COR-L47 (cell line): ENCODE data around the gene ACP4.
A peak's percentile ranks its signal among the peaks of the same experiment; 100 is the strongest.
"Not testable (repeated sequence)": the region's sequence is repeated elsewhere in the genome, so short reads cannot be mapped to it uniquely, and the experiment has no call there.

Source experiments
- DNase-seq: peaks from one replicate; lab custom pipeline; 2025; lab: John Stamatoyannopoulos, UW

Gene ACP4

DNA sequence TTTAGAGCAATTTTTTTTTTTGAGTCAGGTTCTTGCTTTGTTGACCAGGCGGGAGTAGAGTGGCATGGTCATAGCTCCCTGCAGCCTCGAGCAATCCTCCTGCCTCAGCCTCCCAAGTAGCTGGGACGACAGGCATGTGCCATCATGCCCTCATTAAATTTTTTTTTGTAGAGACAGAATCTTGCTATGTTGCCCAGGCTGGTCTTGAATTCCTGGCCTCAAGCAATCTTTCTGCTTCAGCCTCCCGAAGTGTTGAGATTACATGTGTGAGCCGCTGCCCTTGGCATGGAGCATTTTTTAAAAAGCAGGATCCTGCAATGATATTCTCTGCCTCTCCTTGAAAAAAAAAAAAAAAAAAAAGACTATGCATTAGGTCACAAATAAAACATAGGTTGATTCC lies 14.1 kb upstream of the ACP4 start:
- no peak for DNase-seq

- no peak for DNase-seq
Observed at GRCh38 chr19:50777261-50777660, 13.0 kb upstream of the ACP4 start.

DNA sequence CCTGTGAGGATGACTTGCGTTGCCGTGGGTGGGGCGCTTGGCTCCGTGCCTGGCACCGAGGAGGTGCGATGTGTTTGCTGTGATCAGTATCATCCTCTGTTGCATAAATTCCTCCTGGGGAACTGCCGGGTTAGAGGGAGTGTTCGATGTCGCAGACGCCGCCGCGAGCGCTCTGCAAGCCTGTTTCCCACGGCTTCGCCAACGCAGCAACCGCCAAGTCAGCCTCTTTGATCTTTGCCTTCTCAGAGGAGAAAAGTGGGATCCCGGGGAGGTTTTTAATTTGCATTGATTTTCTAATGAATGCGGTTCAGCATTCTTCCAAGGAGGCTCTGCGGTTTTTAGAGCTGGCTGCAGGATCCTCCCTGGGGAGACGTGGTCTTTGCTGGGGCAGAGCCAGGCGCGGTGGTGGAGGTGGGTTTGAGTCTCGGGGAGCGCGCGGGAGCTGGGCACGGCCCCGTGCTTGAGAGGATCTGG lies 12.3 kb upstream of the ACP4 start:
- DNase-seq = no peak

- DNase-seq = no peak
Observed at GRCh38 chr19:50778906-50779430, 11.2 kb upstream of the ACP4 start.

DNA sequence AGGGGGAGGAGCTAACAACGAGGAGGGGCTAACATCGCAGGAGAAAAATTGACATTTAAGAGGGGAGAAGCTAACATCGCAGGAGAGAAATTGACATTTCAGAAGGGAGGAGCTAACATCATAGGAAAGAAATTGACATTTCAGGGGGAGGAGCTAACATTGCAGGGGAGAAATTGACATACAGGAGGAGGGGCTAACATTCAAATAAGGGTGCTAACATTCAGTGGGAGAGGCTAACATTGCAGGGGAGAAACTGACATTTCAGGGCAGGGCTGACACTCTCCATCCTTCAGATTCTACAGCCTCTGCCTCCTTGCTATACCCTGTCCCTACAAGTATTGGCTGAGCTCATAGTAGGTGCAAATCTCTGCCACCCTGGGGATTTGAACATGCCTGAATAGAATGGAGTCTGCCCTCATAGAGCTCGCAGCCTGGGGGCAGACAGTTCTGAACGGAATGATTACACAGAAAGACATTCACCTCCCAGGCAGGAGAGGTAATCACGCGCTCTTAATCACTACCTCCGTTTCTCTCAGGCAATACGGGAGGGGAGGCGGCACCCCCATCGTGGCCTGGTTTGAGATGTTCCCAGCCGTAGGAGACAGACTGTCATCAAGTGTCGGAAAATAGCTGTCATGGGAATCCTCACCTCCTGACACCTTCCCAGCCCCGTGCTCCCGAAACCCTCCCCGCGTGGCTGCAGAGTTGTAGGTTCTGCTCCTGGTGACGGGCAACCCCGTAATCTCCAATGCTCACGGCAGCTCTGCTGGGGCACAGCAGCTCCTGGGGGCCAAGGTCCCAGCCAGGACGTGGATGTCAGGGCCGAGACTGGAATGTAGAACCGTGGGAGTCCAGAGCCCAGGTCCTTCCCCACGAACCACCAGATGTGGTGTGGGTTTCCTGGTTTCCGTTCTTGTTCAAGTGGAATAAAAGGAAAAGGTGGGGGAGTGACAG lies 10.4 kb upstream of the ACP4 start:
- no peak for DNase-seq

DNA sequence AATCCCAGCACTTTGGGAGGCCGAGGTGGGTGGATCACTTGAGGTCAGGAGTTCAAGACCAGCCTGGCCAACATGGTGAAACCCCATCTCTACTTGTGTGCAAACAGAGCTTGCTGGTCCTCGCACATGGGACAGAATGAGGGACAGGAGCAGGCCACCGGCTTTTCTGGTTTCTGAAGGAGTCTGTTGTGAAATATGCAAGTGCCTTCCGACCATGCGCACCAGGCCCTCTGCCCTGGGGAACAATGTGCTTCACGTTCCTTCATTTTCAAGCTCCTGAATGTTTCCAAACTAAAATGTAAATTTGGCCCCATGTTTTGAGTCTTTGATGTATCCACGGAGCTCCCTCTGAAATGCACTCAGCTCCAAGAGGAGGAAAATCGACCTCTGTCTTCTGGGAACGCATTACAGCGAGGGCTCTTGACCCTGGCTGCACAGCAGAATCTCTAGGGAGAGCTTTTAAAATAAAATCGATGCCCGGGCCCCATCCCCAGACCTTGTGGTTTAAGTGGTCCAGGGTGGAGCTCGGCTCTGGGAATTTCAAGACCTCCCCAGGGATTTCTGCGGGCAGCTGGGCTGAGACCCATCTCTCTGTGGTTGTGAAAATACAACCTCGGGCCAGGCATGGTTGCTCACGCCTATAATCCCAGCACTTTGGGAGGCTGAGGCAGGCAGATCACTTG lies 9.3 kb upstream of the ACP4 start:
- DNase-seq = no peak

GRCh38 chr19:50783848-50784152 lies 6.4 kb upstream of the ACP4 start:
- not testable (repeated sequence) for DNase-seq

- DNase-seq = no peak
Observed at GRCh38 chr19:50784710-50785109, 5.5 kb upstream of the ACP4 start.

DNA sequence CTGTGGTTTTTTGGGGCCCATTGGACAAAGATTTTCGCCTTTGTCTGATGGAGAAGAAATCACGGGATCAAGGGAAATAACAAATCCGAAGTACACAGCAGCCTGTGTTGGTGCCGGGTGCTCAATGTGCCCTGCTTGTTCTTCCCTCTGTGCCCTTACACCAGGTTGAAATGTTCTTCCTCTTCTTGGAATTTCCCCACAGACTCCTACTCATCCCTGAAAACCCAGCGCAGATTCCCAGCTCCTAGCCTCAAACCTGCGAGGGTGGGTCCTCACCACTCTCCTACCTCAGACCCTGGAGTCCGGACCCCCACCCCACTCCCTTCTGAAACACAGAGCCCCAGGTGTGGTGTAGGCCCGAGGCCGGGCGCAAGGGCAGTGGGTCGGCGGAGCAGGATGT lies 4.9 kb upstream of the ACP4 start:
- DNase-seq = no peak

DNA sequence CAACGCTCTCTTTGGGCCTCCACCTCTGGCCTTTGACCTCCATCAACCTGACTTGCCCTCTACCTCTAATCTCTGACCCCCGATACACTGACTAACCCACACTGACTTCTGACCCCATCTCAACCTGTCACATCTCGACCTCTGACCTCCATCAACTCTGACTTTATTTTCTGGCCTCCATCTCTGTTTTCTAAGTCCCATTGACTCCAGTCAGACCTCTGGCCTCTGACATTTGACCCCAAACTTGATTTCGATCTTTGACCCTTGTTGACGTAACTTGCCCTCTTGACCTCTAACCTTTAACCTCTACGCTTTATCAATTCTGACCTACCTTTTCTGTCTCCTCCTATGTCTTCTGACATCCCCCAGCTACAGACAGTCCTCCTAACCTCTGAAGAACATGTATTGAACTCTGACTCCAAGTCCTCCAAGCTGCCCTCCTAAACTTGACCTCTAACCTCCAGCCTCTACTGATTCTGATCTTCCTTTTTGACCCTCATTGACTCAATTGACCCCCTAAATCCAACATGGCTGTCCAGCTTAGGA lies 780 bp downstream of the ACP4 start:
- DNase-seq = no peak

- DNase-seq = no peak
Observed at GRCh38 chr19:50791594-50792271, 1.5 kb downstream of the ACP4 start.

DNA sequence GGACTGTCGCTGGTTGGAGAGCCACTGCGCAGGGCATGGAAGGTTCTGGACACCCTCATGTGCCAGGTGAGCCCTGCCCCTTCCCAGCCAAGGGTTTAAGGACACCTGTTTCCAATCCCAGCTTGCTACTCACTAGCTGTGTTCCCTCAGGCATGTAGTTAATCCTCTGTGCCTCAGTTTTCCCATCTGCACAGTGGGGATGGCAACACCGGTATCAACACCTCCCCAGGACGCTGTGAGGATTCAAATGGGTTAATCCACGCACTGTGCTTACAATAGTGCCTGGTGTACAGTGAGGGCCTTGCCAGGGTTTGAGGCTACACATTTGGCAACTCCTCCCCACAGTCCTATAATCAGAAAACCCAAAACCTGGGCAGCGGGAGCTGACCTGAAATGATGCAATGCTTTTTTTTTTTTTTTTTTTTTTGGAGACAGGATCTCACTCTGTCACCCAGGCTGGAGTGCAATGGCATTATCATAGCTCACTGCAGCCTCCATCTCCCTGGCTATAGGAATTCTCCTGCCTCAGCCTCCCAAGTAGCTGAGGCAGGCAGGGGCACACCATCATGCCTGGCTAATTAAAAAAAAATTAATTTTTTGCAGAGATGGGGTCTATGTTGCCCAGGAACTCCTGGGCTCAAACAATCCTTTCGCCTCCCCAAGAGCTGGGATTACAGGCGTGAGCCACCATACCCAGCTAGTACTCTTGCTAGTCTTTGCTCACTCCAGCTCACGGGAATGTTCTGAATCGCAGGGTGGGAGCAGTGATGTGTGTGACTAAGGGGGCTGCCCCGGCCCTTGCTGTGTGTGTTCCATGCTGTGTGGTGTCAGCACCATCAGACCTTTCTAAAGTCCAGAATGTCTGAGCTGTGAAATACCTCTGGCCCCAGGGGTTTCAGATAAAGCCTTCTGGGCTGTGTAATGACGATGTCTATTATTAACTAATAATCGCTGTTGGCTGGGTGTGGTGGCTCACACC lies 2.3 kb downstream of the ACP4 start:
- DNase-seq = no peak

DNA sequence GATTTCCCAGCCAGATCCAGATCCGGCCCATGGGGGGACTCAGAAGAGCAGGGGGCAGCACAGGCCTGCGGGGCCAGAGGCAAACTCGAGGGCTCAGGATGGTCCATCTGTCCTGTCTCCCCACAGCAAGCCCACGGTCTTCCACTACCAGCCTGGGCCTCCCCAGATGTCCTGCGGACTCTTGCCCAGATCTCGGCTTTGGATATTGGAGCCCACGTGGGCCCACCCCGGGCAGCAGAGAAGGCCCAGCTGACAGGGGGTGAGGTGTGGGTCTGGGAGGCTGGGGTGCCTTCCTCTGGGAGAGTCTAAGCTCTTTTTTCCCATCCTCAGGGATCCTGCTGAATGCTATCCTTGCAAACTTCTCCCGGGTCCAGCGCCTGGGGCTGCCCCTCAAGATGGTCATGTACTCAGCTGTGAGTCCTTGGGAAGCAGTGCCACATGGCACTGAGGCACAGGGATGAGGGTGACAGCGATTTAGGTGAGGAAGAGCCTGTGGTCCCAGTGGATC lies 3.4 kb downstream of the ACP4 start:
- DNase-seq = no peak

DNA sequence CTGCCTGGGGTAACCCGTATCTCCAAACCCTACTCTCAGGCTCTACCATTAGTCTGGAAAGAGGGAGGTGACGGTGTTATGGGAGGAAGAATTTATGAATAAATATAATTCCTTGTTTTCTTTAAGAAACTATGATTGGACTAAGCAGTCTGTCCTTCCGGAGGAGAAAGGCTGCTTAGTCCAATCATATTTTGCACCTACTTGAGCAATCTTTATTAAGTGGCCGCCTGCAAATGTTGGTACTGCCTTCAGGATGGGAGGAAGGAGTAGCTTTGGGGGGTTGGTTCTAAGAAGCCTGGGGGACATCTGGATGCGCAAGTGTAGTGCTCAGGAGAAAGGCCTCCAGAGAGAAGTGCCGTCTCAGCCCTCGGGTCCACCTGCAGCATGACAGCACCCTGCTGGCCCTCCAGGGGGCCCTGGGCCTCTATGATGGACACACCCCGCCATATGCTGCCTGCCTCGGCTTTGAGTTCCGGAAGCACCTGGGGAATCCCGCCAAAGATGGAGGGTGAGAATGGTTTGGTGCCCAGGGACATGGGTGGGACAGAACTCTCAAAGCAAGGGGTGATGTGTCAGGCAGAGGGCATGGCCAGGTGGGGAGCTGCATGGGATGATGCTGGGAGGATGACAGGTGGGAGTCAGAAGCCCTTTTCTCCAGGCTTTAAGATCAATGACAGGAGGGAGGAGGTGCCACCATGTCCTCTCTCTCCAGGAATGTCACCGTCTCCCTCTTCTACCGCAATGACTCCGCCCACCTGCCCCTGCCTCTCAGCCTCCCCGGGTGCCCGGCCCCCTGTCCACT lies 4.1 kb downstream of the ACP4 start:
- DNase-seq = peak; percentile 56

GRCh38 chr19:50794876-50795663 lies 4.9 kb downstream of the ACP4 start:
- DNase-seq = no peak

DNA sequence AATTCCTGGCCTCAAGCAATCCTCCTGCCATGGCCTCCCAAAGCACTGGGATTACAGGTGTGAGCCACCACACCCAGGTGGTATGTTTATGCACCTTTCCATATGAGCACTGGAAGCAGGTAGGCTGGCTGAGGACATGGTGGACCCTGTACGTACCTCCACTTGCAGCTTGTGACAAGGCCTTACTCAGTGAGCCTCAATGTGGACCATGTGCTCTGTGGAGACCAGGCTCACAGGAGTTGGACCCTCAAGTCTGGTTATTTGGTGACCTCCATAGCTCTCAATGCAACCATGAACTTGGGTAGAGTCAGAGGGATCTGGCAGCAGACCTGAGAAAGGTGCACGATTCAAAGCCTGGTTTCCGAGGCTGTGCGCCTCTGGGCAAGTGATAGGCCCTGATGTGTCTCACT lies 5.5 kb downstream of the ACP4 start:
- DNase-seq = no peak

DNA sequence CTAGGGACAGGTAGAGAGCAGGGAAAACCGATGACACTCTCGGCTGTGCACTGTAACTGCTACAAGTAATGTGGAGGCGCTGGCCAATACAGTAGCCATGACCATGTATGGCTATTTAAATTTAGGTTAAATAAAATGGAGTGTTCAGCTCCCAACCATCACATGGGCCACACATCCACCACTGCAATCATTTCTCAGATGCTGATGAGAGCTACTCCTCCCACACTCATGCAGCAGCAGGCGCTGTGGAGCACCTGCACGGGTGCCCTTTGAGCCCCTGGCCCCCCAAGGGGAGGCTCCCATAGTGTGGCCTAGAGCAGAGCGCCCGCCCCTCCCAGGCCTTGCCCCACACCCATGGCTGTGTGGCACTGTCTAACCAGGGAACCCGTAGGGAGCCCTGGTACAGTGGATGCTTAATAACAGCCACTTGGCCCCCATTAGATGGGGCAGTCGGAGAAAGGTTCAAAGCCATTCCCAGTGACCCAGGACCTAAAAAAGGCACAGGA lies 6.0 kb downstream of the ACP4 start:
- no peak for DNase-seq

GRCh38 chr19:50796634-50797428 lies 6.6 kb downstream of the ACP4 start:
- DNase-seq = no peak
